Anterior cingulate cortex (tissue), 58 donors: ENCODE data around the gene GPR25.

ENCODE experiments used
- DNase-seq, 58 donors: peaks; one replicate each; lab custom pipeline; 2025; lab: John Stamatoyannopoulos, UW

GPR25 gene

DNA sequence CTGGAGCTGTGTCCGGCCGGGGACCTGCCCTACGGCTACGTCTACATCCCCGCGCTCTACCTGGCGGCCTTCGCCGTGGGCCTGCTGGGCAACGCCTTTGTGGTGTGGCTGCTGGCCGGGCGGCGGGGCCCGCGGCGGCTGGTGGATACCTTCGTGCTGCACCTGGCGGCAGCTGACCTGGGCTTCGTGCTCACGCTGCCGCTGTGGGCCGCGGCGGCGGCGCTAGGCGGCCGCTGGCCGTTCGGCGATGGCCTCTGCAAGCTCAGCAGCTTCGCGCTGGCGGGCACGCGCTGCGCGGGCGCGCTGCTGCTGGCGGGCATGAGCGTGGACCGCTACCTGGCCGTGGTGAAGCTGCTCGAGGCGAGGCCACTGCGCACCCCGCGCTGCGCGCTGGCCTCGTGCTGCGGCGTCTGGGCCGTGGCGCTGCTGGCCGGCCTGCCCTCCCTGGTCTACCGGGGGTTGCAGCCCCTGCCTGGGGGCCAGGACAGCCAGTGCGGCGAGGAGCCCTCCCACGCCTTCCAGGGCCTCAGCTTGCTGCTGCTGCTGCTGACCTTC lies 412 bp downstream of the GPR25 start:
- DNase-seq = no peak

DNA sequence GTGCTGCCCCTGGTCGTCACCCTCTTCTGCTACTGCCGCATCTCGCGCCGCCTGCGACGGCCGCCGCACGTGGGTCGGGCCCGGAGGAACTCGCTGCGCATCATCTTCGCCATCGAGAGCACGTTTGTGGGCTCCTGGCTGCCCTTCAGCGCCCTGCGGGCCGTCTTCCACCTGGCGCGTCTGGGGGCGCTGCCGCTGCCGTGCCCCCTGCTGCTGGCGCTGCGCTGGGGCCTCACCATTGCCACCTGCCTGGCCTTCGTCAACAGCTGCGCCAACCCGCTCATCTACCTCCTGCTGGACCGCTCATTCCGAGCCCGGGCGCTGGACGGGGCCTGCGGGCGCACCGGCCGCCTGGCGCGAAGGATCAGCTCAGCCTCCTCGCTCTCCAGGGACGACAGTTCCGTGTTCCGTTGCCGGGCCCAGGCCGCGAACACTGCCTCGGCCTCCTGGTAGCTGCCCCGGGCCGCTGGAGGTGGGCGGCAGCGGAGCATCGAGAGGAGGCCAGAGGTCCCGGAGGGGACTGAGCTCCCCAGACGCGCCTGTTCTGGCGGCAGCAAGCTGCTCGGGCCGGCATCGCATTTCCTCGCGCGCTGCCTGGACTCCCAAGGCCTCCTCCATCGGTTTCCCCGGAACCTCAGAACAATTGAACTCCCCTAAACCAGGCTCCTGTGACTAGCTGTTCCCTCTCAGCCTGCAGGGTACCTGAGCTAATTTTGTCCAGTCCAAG lies 1.1 kb downstream of the GPR25 start:
- no peak for DNase-seq

DNA sequence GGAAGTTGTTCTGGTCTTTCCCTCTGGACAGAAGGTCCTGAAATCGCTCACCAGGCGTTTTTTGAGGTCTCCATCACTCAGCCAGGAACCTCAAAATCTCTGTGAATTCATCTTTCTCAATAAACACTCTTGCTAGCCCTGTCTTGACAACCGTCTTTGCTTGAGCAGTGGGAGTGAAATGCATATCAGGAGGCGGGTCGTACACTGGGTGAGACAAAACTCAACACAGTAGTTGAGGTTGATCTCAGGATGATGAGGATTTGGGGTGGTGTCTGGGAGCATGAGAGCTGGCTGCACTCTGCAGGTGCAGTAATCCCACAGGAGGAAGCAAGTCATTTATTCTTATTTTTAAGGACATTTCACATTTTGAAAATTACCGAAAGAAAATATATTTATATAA lies 1.9 kb downstream of the GPR25 start:
- DNase-seq = no peak

DNA sequence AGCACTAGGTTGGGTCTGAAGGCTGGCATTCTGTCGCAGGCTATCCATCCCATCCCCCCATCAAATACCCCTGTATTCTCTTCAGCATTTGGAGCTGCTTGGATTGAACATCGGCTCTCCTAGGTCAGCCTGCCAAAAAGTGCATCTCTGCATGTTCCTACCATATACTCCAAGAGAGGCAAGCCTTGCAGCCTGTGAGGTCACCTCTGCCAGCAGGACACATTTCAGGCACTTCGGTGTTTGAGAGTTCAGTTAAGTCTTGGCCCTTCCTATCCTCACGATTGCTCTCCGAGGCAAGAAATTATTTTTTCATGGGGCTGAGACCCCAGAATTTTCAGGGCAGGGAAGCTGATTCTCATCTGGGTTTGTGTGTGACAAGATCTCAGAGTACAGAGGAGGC lies 2.6 kb downstream of the GPR25 start:
- no peak for DNase-seq

DNA sequence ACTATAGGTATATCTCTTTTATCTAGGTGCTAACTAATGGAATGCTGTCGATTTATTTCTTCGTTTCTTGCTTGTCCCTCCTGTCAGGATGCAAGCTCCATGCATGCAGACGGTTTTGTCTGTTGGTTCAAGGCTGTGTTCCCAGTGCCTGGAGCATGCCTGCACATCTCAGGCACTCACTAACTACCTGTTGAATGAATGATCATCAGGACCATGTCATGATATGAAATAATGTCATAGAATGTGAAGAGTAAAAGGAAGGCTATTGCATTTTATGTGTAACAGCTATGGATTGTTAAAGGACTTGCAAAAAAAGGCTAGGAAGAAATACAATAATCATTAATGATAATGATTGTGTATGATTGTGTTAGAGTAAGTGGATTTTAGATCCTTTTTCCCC lies 4.2 kb downstream of the GPR25 start:
- DNase-seq = no peak

DNA sequence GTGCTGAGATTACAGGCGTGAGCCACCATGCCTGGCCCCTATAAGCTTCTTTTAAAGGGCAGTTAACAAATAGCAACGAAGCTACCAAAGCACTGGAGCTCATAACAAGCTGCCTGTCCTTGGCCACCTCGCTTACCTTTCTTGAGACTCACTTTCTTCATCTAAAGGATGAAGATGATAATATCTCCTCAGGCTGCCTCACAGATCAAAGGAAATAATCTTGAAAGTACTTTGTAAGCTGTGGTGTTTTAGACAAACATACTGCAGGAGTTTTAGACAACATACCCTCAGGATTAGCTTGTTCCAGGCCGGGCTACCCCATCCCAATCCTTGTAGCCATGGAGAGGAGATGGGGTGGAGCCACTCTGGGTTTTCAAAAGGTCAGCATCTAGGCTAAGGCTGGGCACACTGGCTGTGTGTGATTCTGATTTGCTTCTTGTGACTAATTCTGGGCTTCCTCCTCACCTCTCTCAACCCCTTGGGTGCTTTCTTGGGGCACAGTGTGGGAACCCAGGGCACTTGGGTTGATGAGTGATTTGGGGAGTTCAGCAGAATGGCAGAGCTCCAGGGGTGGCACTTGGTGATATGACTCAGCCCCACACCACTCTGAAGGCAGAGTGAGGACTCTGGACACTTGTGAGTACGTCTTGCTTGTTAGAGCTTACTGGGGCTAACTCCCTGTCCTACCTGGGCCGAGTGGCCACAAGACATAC lies 5.2 kb downstream of the GPR25 start:
- no peak for DNase-seq

DNA sequence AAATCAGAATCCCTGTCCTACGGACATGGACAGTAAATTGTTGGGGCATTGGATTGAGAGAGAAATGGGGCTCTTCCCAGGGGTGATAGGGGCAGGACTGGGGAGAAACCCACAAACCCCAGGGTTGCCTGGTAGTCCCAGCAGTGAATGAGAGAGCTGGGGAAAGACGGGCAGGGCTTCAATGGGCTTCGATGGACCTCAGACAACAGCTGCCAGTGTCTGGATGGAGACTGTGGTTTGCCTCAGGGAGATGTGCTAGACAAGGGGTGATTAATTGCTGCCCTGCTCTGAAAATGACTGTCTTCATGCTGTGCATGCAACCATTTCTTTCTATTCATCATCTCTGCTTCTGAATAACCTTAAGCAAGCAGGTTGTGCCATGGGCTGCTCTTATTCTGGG lies 7.4 kb downstream of the GPR25 start:
- no peak for DNase-seq

DNA sequence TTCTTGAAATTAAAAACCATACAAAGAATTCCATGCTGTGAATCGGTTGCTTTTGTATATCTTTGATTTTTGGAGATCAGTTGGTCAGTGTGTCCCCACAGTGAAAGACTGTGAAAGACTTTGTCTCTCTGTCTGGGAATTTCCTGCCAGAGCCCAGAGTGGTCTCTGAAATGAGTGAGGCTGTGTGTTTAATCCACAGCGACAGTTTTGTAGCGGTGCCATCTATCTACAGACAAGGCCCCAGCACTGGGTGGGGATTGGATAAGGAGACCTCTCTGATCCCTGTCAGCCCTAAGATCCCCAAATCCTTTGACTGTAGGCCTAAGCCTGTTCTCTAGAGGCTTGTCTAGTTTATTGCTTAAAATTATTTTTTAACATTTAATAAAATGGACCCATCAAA lies 10.3 kb downstream of the GPR25 start:
- no peak for DNase-seq

DNA sequence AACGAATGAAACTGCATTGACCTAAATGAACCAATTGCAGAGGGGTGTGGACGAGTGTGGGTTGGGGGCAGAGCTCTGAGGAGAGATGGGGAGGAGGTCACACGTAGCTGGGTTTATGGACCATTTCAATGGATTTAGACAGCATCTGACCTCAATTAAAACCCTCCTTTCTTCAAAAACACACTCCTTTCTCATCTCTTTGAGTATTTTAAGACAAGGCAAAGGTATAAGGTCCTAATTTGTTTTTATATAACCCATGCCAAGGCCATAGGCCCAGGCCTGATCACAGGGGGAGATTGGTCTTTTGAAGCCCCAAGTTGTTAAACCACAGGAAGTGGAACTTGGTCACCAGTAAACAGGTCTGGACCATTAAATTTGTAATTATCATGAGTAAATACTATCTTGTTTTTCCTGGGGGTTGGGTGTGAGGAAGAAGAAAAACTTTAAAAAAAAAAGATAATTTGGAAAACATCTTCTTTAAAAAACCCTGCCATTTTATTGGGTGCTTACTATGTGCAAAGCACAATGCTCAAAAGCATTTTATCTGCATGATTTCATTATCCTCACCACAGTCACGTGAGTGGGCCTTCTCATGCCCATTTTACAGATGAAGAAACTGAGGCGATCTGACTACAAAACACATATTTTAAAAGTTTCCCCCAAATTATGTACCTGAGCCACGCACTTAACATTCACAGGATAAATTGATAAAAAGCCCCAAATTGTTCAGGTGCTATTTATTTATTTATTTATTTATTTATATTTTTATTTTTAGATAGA lies 13.0 kb downstream of the GPR25 start:
- no peak for DNase-seq

DNA sequence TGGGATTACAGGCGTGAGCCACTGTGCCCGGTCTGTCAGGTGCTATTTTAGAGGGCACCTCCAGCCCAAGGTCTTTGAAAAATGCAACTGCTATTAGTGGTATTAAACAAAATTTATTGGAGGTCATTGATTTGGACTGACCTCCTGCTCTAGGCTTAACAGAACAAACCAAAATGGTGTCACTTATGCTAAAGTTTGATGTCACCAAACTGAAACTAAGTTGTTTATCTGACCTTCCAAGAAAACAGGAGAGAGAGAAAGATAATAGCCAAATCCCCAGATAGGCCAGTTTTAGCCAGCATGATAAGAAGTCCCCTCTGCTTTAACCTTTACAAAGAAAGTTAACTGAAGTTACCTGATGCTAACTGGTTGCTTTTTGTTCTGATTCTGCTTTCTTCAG lies 13.8 kb downstream of the GPR25 start:
- no peak for DNase-seq

DNA sequence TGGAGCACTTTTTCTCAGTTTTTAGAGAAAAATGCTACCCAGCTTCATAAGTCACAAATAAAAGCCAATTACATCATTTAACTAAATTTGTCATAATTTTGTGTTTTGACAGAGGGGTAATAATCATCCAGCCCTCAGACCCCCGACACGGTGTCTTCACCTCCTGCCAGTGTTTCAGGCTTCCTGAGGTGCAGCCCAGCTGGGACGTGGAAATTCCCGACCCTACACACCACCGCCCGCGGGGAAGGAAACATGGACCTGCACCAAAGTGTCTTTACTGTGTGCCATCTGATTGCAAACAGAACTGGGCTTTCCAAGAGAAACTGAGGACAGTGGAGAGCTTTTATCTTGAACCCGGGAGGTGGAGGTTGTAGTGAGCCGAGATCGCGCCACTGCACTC lies 14.3 kb downstream of the GPR25 start:
- no peak for DNase-seq

DNA sequence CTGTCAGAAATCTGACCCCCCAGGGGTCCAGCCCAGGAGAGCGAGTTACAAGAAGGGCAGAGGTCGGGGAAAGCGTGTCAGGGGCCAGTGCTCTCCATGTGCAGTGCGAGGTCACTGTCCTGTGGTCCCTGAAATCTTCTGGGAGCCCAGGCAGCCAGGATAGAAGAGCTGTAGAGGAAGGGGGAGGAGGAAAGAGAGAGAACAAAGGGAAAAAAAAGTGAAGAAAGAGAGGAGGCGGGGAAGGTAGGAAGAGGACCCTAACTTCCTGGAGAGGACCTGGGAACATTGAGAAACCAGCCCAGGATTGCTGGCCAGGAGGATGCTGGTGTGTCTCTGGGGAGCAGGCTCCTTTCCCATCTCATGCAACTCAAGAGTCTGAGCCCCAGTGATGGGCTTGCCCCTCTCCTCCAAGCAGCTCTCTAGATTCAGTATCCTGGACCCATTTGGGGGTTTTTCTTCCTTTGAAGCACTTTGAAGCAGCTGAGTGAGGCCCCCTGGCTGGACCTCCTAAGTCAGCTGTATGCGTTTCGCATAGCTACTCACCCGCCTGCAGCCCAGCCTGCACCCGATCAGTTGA lies 15.1 kb downstream of the GPR25 start:
- DNase-seq = no peak

DNA sequence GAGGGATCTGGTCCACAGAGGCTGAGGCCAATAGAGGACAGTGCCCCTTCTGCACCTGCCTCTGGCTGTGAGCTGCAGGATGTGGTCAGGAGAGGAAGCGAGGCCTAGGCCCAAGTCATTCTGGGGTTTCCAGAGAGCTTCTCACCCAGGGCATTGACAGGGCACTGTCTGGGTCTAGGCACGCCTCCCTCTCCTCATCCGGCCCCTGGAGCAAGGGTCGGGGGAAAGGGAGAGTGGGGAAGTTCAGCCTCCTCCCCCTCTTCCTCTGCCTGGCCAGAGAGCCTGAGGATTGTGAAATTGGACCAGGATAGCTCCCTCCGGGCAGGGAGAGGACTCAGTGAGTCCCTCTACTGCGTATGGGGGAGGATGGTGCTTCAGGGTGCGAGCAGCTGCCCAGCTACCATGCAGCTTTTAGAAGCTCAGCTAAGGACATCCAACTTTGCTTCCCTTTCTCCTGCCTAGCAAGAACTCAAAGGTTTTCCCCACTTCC lies 15.6 kb downstream of the GPR25 start:
- DNase-seq = no peak

DNA sequence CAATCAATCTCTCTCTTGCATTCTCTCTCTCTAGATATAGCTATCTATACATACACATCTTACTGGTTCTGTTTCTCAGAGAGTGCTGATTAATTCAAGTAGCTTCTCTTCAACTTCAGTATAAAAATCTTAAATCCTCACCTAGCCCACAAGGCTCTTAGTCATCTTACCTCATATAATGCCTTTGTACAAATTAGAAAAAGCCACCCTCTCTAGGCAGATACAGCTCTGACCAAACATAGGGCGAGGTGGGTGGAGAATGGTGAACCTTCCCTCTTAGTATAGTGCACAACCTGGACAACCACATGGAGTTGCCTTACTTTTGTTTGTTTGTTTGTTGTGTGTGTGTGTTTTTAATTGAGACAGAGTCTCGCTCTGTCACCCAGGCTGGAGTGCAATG lies 16.8 kb downstream of the GPR25 start:
- DNase-seq = no peak

DNA sequence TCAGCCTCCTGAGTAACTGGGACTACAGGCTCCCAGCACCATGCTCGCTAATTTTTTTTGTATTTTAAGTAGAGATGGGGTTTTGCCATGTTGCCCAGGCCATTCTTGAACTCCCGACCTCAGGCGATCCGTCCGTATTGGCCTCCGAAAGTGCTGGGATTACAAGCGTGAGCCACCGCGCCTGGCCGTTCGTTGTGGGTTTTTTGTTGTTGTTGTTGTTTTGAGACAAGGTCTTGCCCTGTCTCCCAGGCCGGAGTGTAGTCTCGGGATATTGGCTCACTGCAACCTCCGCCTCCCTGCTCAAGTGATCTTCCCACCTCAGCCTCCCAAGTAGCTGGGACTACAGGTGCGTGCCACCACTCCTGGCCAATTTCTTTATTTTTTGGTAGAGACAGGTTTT lies 17.2 kb downstream of the GPR25 start:
- DNase-seq = no peak

DNA sequence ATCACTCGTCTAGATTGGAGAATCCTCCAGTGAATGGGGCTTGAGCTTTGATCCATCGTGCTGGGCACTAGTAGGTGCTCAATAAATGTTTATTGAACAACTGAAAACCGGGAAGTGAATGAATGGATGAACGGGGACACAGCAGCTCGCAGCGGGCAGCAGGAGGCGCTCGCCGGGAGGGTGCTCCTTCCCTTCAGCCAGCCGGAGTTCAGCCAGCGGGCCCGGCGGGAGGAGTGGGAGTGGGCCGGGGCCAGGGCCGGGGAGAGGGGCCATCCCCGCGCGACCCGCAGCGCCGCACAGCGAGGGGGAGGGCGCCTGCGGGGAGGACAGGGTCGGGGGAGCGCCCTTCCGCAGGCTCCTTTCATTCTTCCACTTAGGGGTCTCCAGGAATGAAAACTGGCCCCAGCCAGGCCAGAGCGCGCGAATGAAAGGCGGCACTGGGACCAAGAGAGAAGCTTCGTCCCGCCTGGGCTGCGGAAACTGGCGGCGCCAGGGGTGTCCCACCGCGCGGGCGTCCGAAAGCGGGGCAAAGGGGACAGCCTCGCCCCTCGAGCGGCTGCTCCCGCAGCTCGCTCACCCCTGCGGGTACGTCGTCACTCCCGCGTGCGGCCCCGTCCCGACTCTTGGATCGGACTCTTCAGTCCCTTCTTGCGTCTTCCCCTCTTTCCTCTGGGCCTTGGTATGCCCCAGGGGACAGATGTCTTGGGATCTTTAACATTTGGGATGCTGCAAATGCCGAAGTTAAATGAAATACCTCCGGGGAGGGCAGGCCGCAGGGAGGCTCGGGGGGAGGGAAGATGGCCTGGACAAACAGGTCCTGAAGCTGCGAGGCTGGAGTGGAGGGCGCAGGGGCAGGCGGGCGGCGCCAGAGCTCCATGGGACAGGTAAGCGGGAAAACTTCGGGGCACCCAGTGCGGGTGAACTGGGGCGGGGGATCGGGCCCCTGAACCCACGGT lies 18.3 kb downstream of the GPR25 start:
- peak in 22 of 58 donors; percentile 4 to 60 (median 30) for DNase-seq

DNA sequence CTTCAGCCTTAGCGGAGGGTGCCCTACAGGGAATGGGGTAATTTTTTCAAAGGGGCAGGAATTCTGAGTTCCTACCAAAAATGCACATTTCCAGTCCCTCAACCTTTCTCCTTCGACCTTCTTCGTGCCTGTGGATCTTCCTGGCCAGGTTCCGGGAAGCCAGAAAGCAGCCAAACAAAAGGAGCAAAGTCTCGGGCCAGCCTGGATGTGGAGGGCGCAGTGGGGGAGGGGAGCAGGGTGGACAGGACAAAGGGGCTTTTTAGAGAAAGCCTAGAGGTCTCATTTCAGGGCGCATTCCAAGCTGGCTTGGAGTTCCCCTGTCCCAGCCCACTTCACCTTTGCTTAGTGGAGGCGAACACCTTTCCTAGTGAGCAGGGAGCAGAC lies 19.0 kb downstream of the GPR25 start:
- no peak for DNase-seq

DNA sequence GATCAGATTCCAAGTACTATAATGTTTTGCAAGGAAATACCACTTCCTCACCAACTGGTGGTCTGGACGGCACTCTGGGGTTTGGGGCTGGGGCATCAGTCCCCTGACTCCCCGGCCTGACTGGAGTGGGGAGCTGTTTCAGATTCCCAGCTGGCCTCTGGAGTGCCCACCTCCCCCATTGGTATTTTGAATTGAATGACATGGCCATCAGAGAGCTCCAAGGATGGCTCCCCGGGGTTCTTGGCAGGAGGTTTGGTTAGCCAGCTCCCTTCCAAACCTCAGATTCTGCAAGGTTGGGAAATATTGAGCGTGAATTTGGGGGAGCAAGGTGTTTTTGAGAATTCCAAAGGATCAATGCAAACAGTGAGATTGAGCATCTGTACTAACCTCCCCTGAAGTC lies 19.8 kb downstream of the GPR25 start:
- no peak for DNase-seq

DNA sequence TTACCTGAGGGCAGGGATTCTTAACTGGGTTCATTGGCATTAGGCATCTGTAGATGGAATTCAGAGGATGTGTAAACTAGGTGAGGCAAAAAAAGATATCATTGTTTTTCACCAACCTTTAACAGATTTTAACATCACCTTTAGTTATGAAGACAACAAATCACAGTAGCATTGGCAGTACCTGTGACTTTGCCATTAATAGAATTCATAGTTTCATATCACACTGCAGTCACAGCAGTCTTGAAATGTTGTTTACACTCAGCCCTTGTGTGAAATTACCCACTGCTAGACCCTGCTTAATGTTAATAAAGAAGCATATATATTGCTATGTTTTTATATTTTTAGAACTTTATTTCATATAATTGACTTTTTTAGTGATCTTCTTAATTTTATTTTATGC lies 20.2 kb downstream of the GPR25 start:
- DNase-seq = no peak
